CD4-positive, alpha-beta T cell treated with Interferon alpha-2 for 1 hour (primary cell): ENCODE measurements around the gene ELK3.
"Not testable (repeated sequence)": the region's sequence is repeated elsewhere in the genome, so short reads cannot be mapped to it uniquely, and the experiment has no call there.

Experiments used
- DNase-seq, 2 donors: peaks; one replicate each; pipeline ENCODE4 v3.0.0-alpha.2; 2020 to 2022

Gene ELK3

GRCh38 chr12:96315741-96316481 is 121.7 kb downstream of the ELK3 start:
- DNase-seq: peak in 1 of 2 donors; percentile 48

DNA sequence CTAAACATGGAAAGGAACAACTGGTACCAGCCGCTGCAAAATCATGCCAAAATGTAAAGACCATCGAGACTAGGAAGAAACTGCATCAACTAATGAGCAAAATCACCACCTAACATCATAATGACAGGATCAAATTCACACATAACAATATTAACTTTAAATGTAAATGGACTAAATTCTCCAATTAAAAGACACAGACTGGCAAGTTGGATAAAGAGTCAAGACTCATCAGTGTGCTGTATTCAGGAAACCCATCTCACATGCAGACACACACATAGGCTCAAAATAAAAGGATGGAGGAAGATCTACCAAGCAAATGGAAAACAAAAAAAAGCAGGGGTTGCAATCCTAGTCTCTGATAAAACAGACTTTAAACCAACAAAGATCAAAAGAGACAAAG is 123.6 kb downstream of the ELK3 start:
- DNase-seq: not testable (repeated sequence)
